HepG2 (cell line): ENCODE results near the gene RHOT2. TPM values are rescaled to one million over a fixed set of nuclear protein-coding genes. Genes with fewer than 3 reads are reported as not detected.

Experiments used
- EP300 ChIP-seq, 3 experiments: sonication (generic) in 1 of 3; formaldehyde crosslinking in 1 of 3; IDR thresholded peaks; 2 replicates each; pipeline versions ENCODE4 v1.5.1 to v1.6.1; 2011 to 2020; ENCODE audit warnings: low read depth in 2 of 3, low read length in 2 of 3, borderline replicate concordance in 1 of 3, improper control_type of control experiment in 1 of 3, mild to moderate bottlenecking in 1 of 3, missing genetic modification reagents in 1 of 3, moderate library complexity in 1 of 3
- IRF2 ChIP-seq: IDR thresholded peaks from 2 replicates; pipeline ENCODE4 v1.6.1; 2018; ENCODE audit warnings: missing genetic modification reagents, missing compliant biosample characterization
- KLF6 ChIP-seq: IDR thresholded peaks from 2 replicates; pipeline ENCODE4 v1.8.0; 2016; ENCODE audit warnings: missing biosample characterization, missing genetic modification reagents
- MIXL1 ChIP-seq: IDR thresholded peaks from 2 replicates; pipeline ENCODE4 v1.6.1; 2016
- MTA3 ChIP-seq: sonication (generic); formaldehyde crosslinking; IDR thresholded peaks from 2 replicates; pipeline ENCODE4 v1.4.0; 2020; ENCODE audit warnings: missing genetic modification reagents
- NKX3-1 ChIP-seq: sonication (generic); formaldehyde crosslinking; IDR thresholded peaks from 2 replicates; pipeline ENCODE4 v1.5.0; 2020; ENCODE audit warnings: missing genetic modification reagents
- SETDB1 ChIP-seq: sonication (generic); formaldehyde crosslinking; IDR thresholded peaks from 2 replicates; pipeline ENCODE4 v1.5.1; 2020; ENCODE audit warnings: missing genetic modification reagents, mild to moderate bottlenecking, borderline replicate concordance
- ZFP36 ChIP-seq: fragments of 150-350 bp; IDR thresholded peaks from 2 replicates; pipeline ENCODE4 v1.6.1; 2018; ENCODE audit warnings: borderline replicate concordance, low read length, low read depth; ENCODE audit not compliant: partially characterized antibody
- ZNF556 ChIP-seq: sonication (generic); formaldehyde crosslinking; IDR thresholded peaks from 2 replicates; pipeline ENCODE4 v1.4.0; 2020; ENCODE audit warnings: mild to moderate bottlenecking, missing genetic modification reagents, borderline replicate concordance
- ZNF792 ChIP-seq: IDR thresholded peaks from 2 replicates; pipeline ENCODE4 v1.6.1; 2016
- polyA plus RNA-seq, 8 experiments: library from polyadenylated mRNA; depleted of rRNA in 3 of 8; stranded (reverse) in 7 of 8; unstranded in 1 of 8; fragments of >200 nt; fragmentation: Illumina TruSeq in 4 of 8; extraction: Trizol in 4 of 8; gene quantifications; 2 replicates each; pipeline versions ENCODE4 v1.2.1 to v1.2.3, GENCODE V29; 2011 to 2016; ENCODE audit warnings: low read depth in 4 of 8, missing spikeins in 1 of 8, mixed read lengths in 1 of 8; ENCODE audit not compliant: insufficient read depth in 1 of 8
- total RNA-seq, 5 experiments: library from RNA; depleted of rRNA; stranded (reverse); fragments of >200 nt; fragmentation: Illumina TruSeq; extraction: Trizol; gene quantifications; 2 replicates each; pipeline ENCODE4 v1.2.3, GENCODE V29; 2016; ENCODE audit warnings: low read depth in 1 of 5
- TF ChIP-seq, protein P1 (sequence below): sonication (generic); formaldehyde crosslinking; IDR thresholded peaks from 2 replicates; pipeline ENCODE4 v1.4.0; 2020; ENCODE audit warnings: mild to moderate bottlenecking, low read depth, missing genetic modification reagents
- TF ChIP-seq, protein P2 (sequence below): sonication (generic); formaldehyde crosslinking; IDR thresholded peaks from 2 replicates; pipeline ENCODE4 v1.5.0; 2020; ENCODE audit warnings: missing genetic modification reagents, mild to moderate bottlenecking, borderline replicate concordance
- TF ChIP-seq, protein P3 (sequence below): sonication (generic); formaldehyde crosslinking; IDR thresholded peaks from 2 replicates; pipeline ENCODE4 v1.5.0; 2020; ENCODE audit warnings: missing genetic modification reagents
- TF ChIP-seq, protein P4 (sequence below): sonication (generic); formaldehyde crosslinking; IDR thresholded peaks from 2 replicates; pipeline ENCODE4 v1.8.0; 2022; ENCODE audit warnings: mild to moderate bottlenecking, missing genetic modification reagents, moderate library complexity
- TF ChIP-seq, protein P5 (sequence below): sonication (generic); formaldehyde crosslinking; IDR thresholded peaks from 2 replicates; pipeline ENCODE4 v1.8.0; 2022; ENCODE audit warnings: mild to moderate bottlenecking, missing genetic modification reagents, borderline replicate concordance
- TF ChIP-seq, protein P6 (sequence below): IDR thresholded peaks from 2 replicates; pipeline ENCODE4 v1.6.1; 2016; ENCODE audit warnings: missing biosample characterization, missing genetic modification reagents, low read depth
- TF ChIP-seq, protein P7 (sequence below): sonication (generic); formaldehyde crosslinking; IDR thresholded peaks from 2 replicates; pipeline ENCODE4 v1.4.0; 2020; ENCODE audit warnings: mild to moderate bottlenecking, missing genetic modification reagents
- TF ChIP-seq, protein P8 (sequence below): sonication (generic); formaldehyde crosslinking; IDR thresholded peaks from 2 replicates; pipeline ENCODE4 v1.4.0; 2020; ENCODE audit warnings: missing genetic modification reagents

Gene RHOT2
- total and polyA plus RNA-seq, 2 of the 13 experiments (the other 11 are each of a cell fraction or from before 2014, with no cell fraction given), result 63.6 to 76.9 TPM

DNA sequence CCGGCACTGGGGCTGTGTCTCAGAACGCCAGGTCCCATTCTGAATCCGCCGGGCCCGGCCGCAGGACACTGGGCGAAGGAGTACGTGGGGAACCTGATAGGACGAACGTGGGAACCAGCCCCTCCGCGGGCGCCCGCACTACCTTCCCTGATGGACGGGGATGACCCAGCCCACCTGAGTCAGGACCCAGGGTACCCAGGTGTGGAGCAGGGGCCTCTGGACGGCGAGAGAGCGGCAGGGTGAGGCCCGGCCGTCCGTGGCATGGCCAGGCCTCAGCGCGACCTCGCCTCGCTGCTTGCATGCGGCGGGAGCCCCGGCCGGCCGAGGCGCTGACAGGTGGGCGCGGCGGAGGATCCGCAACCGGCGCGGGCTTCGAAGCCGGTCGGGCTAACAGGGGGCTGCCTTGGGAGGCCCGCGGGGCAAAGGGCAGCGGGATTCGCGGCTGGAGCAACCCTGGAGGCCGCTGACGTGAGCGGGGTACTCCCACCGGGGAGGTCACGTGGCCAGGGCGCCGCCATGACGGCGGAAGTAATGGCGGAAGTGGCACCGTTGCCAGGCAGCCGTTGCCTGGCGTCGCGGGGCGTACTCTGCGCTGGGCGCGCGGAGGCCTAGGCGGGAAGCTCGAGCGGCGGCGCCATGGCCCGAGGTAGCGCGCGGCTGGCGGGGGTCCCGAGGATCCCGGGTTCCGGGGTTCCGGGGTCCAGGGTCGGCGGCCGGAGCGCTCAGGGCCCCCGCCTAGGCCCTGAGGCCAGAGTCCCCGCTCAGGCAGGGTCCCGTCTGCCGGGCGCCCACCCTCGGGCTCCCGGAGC, 18.9 kb upstream of the RHOT2 start, which contains the start of gene WDR90 (continued):
- TF ChIP-seq MTA3, result no peak
- TF ChIP-seq, protein P1, sequence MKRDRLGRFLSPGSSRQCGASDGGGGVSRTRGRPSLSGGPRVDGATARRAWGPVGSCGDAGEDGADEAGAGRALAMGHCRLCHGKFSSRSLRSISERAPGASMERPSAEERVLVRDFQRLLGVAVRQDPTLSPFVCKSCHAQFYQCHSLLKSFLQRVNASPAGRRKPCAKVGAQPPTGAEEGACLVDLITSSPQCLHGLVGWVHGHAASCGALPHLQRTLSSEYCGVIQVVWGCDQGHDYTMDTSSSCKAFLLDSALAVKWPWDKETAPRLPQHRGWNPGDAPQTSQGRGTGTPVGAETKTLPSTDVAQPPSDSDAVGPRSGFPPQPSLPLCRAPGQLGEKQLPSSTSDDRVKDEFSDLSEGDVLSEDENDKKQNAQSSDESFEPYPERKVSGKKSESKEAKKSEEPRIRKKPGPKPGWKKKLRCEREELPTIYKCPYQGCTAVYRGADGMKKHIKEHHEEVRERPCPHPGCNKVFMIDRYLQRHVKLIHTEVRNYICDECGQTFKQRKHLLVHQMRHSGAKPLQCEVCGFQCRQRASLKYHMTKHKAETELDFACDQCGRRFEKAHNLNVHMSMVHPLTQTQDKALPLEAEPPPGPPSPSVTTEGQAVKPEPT (CRISPR knock-in tag), result no peak
- TF ChIP-seq, protein P2, sequence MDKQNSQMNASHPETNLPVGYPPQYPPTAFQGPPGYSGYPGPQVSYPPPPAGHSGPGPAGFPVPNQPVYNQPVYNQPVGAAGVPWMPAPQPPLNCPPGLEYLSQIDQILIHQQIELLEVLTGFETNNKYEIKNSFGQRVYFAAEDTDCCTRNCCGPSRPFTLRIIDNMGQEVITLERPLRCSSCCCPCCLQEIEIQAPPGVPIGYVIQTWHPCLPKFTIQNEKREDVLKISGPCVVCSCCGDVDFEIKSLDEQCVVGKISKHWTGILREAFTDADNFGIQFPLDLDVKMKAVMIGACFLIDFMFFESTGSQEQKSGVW, result no peak
- TF ChIP-seq, protein P3, sequence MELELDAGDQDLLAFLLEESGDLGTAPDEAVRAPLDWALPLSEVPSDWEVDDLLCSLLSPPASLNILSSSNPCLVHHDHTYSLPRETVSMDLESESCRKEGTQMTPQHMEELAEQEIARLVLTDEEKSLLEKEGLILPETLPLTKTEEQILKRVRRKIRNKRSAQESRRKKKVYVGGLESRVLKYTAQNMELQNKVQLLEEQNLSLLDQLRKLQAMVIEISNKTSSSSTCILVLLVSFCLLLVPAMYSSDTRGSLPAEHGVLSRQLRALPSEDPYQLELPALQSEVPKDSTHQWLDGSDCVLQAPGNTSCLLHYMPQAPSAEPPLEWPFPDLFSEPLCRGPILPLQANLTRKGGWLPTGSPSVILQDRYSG, result no peak
- peak; percentile 72 for TF ChIP-seq ZNF792 (CRISPR knock-in tag)
- TF ChIP-seq IRF2 (CRISPR knock-in tag), result peak; percentile 36; the same call in 1 of the 2 replicates
- TF ChIP-seq, protein P4, sequence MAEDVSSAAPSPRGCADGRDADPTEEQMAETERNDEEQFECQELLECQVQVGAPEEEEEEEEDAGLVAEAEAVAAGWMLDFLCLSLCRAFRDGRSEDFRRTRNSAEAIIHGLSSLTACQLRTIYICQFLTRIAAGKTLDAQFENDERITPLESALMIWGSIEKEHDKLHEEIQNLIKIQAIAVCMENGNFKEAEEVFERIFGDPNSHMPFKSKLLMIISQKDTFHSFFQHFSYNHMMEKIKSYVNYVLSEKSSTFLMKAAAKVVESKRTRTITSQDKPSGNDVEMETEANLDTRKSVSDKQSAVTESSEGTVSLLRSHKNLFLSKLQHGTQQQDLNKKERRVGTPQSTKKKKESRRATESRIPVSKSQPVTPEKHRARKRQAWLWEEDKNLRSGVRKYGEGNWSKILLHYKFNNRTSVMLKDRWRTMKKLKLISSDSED (CRISPR knock-in tag), result no peak
- TF ChIP-seq SETDB1 (CRISPR knock-in tag), result no peak
- TF ChIP-seq NKX3-1 (CRISPR knock-in tag), result peak; percentile 56
- TF ChIP-seq, protein P5, sequence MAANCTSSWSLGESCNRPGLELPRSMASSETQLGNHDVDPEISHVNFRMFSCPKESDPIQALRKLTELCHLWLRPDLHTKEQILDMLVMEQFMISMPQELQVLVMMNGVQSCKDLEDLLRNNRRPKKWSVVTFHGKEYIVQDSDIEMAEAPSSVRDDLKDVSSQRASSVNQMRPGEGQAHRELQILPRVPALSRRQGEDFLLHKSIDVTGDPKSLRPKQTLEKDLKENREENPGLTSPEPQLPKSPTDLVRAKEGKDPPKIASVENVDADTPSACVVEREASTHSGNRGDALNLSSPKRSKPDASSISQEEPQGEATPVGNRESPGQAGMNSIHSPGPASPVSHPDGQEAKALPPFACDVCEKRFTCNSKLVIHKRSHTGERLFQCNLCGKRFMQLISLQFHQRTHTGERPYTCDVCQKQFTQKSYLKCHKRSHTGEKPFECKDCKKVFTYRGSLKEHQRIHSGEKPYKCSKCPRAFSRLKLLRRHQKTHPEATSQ, result no peak; the same call in 1 of the 2 replicates
- TF ChIP-seq, protein P6, sequence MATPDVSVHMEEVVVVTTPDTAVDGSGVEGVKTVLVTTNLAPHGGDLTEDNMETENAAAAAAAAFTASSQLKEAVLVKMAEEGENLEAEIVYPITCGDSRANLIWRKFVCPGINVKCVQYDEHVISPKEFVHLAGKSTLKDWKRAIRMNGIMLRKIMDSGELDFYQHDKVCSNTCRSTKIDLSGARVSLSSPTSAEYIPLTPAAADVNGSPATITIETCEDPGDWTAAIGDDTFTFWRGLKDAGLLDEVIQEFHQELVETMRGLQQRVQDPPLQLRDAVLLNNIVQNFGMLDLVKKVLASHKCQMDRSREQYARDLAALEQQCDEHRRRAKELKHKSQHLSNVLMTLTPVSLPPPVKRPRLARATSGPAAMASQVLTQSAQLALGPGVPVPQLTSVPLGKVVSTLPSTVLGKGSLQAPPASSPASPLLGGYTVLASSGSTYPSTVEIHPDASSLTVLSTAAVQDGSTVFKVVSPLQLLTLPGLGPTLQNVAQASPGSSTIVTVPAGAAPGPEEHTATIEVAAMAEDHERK (CRISPR knock-in tag), result peak; percentile 64; the same call in 1 of the 2 replicates
- peak; percentile 28; the same call in 1 of the 2 replicates for TF ChIP-seq ZNF556 (CRISPR knock-in tag)
- peak; percentile 36; the same call in 1 of the 2 replicates for TF ChIP-seq KLF6 (CRISPR knock-in tag)
- 0 out of 4 replicates have a peak, but pooled peaks of 1 of the 2 experiments have one; percentile 42 for TF ChIP-seq EP300 (IDR thresholded peaks at IDR 0.05; ENCODE audit: low read depth in 2 of 2, low read length in 2 of 2)
- peak; percentile 27; the same call in 1 of the 2 replicates for TF ChIP-seq EP300 (CRISPR knock-in tag; IDR thresholded peaks at IDR 0.05; ENCODE audit: borderline replicate concordance)
- TF ChIP-seq ZFP36, result no peak
- TF ChIP-seq, protein P7, sequence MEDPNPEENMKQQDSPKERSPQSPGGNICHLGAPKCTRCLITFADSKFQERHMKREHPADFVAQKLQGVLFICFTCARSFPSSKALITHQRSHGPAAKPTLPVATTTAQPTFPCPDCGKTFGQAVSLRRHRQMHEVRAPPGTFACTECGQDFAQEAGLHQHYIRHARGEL, result no peak
- TF ChIP-seq, protein P8, sequence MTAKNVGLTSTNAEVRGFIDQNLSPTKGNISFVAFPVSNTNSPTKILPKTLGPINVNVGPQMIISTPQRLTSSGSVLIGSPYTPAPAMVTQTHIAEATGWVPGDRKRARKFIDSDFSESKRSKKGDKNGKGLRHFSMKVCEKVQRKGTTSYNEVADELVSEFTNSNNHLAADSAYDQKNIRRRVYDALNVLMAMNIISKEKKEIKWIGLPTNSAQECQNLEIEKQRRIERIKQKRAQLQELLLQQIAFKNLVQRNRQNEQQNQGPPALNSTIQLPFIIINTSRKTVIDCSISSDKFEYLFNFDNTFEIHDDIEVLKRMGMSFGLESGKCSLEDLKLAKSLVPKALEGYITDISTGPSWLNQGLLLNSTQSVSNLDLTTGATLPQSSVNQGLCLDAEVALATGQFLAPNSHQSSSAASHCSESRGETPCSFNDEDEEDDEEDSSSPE, result peak; percentile 96
- peak; percentile 29; the same call in 1 of the 2 replicates for TF ChIP-seq MIXL1 (CRISPR knock-in tag)
